ENCODE results near the gene KIF5C.

The KIF5C gene

DNA sequence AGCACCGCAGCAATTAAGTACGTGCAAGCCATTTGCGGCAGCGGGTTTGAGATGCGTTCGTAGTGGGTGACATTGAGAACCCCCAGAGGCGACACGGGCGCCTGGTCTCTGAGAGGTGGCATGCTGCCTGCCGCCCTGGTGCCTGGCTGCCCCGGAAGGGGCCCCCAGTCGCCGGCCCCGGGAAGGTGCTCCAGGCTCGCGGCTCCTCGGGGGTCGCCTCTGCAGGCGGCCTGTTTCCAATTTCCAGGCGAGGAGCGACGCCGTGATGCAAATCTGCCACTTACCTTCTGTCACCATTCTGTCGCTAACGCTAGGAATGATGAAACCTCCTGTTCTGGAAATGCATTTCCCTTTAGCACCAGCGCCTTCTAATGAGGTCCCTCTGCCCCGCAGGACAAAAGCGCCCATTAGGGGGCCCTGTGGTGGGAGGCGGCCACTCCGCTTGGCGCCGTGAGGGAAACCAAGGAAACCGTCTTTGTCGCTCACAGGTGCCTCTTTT, 13.0 kb downstream of the KIF5C start:
- DNase-seq (ENCODE audit: low read depth), result no peak

DNA sequence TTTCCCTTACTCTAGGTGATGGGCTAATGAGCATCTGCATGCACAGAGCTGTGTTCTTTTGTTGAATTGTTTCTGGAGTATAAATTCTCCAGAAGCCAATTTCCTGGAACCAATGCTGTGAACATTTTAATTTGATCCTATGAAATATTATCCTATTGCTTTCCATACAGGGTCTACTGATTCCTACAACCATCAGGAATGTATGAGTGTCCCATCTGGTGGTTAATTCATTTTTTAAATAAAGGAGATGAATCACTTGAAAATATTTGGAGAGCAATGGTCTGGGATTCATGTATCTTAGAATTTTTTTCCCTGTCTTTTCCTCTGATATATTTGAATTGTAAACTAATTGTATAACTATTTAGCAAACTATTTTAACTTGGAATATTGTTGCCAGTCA, 14.0 kb downstream of the KIF5C start:
- no peak for DNase-seq (ENCODE audit: low read depth)

DNA sequence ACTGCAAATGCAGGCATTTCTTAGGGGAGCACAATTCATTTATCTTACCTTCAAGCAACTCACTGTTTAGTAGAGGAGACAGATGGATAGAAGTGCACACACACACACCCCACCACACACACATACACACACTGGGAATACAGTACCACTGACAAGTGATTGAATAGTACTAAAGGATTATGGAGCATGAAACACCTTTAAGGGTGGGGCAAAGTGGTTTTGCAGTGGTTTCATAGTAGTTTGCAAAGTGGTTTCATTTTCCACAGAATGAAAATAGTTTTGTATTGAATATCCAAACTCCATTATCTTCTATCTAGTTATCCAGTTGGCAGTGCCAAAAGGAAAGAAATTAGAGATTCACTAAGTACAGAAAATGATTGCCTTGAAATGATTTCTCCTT, 18.9 kb downstream of the KIF5C start:
- DNase-seq (ENCODE audit: low read depth), result no peak

DNA sequence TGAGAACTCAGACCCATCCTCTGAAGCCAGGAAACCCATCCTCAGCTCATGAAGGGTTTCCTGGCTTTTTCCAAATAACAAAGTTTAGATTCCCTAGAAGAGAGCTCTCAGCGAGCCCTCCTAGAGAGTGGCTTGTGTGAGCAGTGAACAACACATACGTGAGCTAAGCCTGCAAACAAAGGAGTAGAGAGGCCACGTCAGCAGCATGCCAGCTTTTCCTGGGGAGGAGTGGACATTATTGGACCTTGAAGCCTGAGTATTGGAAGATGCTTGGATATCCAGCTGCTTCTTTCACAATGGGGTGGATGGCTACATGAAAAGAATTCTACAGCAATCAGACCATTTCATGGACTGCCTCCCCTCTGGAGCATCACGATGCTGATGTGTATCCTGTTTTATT, 21.1 kb downstream of the KIF5C start:
- no peak for DNase-seq (ENCODE audit: low read depth)

DNA sequence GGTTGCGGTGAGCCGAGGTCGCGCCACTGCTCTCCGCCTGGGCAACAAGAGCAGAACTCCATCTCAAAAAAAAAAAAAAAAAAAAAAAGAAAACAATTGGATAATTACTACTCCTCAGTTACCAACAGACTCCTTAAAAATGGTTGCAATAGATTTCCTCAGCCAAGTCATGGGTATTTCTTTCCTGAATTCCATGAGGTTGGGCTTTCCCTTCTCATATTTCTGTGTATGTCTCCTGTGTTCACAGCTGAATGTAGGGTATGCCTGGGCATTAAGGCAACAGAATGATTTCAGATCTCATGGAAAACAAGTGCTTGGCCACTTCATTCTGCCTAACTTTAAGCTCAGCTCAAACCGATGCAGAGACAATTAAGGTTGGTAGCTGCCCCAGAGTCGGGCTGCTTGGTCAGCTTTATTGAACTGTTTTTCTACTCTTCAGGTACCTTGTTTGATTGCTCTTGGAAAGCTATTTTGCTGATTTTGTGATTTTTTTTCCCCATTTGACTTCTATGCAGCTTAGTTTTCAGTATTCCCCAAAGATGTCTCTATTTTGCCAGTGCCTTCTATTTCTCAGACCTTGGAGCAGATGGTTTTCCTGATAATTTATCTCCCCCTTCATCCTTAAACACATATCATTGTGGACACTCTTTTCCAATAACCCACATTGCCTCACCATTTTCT, 24.8 kb downstream of the KIF5C start:
- no peak for DNase-seq (ENCODE audit: low read depth)

DNA sequence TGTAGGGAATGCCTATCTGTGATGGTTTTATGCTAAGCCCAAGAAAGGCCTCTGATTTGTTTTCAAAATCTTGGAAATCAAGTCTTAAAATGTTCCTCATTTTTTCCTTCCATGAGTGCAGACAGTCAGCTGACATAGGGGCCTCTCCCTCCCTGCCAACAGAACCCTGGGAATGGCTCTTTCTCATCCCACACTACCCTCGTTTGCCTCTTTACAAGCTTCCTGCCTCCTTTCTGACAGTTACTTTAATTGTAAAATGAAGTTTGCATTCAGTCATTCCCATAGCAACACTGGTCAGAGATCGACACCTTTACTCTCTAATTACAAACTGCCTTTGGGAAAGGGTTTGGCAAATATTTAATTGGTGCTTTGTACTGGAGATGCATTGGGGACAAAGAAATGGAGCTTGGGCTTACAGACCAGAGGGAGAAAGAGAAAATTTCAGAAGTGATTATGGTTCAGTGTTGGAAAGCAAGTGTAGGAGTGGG, 25.4 kb downstream of the KIF5C start:
- no peak for DNase-seq (ENCODE audit: low read depth)

DNA sequence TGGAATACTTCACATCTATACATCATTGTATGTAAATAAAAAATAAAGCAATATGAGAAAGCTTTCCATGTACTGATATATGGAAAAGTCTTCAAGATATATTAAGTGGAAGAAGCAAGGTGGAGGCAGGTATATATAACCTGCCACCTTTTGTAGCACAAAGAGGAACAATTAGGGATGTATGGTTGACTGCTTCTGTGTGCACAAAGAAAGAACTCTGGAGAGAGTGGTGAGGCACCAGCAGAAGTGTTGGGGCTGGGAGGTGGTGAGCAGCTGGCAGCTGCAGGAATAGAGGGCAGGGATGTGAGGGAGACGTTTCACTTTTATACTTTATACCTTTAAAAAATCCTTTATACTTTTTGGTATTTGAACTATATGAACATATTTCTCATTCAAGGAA, 26.1 kb downstream of the KIF5C start:
- DNase-seq (ENCODE audit: low read depth), result no peak

DNA sequence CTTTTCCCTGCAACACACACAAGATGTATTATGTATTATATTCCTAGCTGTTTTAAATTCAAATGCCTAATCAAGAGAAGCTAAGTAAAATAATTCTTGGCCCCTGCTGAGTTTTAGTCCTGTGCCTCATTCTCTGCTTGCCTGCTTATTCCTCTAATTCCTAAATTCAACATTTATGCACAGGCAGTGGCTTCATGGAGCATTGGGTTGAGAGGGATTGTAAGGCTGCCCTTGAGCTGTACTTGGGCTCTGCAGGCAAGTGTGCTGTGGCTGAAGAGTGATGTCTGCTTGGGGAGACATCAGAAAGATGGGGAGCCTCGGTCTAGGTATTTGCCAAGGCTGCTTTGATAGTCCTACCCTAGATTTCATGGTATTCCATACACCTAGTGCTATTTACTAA, 27.8 kb downstream of the KIF5C start:
- no peak for DNase-seq (ENCODE audit: low read depth)

DNA sequence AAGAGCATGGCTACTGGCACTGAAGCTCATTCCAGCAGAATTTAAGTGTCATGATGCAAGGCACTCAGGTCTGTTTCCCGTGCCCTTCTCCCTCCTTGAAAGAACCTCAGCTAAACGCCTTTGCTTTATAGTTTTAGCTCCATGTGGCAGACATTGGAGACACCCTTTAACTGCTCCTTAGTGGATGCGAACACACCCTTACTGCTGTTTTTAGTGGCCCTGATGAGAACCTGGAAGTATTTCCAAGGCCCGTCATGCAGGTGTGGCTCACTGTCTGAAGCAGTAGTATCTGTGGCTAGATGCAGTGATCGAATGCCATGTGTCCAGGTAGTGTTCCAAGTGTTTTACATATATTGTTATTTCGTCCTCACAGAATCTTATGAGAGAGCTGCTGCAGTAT, 28.3 kb downstream of the KIF5C start:
- DNase-seq (ENCODE audit: low read depth), result no peak

DNA sequence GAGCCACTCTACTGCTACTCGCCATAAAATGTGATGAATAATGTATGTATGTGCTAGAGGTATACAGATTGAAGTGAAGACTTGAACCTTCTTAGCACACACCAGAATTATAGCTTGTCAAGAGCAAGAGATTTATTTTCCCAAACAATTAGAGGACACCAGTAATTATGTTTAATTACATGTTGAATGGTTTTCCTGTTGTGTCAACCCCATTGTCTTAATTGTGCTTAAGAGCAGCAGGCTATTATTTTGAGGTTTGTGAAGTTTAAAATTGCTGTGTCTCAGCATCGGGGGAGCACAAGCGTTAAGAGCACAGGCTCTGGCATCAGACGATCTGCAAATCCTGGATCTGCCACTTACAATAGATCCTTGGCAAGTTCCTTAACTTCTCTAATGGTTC, 29.0 kb downstream of the KIF5C start:
- DNase-seq (ENCODE audit: low read depth), result no peak

DNA sequence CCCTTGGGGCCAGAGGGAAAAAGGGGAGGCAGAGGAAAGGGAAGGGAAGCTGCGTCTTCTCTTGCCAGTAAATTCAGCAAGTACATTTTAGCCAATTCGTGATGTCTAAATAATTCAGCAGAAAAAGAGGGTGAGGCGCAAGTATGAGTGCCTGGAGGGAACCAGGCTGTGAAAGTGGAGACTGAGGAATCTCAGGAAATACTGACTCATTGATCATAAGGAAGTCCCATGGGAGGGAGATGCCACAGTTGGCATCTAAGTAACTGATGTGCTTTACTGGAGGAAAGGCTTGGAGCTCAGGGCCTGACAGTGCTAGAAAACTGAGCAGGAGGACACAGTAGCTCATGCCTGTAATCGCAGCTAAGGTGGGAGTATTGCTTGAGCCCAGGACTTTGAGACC, 31.1 kb downstream of the KIF5C start:
- no peak for DNase-seq (ENCODE audit: low read depth)

DNA sequence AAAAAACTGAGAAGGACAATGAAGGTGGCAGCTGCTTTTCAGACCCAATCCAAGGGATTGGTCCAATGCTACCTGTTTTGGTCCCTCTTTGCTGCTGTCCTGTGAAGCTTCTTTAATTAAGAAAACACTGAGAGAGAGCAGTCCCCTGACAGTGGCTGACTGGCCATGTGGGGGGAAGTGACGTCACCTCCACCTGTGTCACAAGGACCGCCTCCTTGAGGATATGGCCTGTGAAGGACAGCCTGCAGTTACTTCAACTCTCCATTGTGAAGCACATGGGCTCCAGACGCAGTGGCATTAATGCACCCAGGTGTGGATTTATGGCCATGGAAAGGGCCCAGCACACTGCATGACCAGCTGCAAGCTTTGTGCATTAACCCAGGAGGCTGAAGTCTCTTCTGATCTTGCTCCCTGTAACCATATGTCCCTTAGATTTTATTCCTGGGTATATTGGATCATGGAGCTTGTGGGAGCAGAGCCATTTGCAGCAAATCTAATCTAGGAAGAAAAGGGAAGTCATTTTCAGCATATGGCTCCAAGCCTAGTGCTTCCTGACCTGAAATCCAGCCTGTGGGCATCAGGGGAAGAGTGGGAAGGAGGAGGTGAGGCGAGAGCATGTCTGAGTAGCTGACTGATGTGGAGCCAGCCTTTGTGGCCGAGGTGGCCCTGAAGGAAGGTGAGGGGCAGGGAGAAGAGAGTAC, 32.2 kb downstream of the KIF5C start:
- no peak for DNase-seq (ENCODE audit: low read depth)

DNA sequence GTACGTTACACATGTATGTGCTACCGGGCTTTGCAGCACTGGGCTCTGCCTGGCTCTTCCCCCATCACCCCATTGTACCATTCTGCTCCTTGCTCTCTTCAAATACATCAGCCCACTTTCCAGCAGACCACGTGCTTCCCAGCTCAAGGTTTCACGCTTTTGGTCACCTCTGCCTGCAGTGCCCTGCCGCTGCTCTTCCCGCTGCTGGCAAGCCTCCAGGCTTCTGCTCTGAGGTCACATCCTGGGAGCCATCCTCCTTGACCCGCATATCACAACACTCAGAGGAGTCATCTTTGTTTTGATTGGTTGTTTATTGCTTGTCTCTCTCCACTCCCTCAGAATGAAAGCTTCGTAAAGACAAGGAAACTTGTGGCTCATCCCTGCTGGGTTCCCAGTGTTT, 34.1 kb downstream of the KIF5C start:
- DNase-seq (ENCODE audit: low read depth), result no peak

DNA sequence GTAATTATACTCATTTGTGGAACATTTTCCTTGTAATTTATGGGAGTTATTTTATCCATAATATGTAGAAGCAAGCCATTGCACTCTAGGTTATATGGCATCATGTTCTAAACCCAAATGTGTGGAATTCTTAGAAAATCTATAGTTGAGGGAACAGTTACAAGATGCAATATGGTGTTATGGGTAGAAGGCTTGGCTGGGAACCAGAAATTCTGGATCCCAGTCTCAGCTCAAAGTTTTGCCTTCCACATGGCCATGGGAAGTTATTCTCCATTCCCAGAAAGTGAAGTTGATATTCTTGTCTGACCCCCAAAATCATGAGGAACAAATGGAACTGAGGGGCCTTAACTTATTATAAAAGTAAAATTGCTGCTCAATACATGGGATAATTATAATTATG, 38.0 kb downstream of the KIF5C start:
- DNase-seq (ENCODE audit: low read depth), result no peak

DNA sequence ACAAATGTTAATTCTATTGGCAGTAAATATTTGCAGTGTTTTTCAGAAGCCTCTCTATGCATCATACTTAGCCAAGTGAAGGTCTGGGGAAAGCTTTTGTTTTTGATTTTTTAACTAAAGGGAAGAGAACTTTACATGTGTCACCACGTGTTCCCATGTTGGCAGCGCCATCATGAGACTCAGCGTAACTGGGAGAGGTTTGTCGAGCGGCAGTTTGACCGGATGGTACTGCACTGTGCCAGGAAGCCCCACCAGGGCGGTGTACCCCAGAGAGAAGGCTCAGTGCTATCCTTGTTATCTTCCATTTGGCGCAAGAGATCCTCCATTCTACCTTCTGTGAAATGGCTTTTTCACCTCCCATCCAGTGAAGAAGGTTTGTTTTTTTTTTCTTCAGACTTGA, 38.5 kb downstream of the KIF5C start:
- no peak for DNase-seq (ENCODE audit: low read depth)

DNA sequence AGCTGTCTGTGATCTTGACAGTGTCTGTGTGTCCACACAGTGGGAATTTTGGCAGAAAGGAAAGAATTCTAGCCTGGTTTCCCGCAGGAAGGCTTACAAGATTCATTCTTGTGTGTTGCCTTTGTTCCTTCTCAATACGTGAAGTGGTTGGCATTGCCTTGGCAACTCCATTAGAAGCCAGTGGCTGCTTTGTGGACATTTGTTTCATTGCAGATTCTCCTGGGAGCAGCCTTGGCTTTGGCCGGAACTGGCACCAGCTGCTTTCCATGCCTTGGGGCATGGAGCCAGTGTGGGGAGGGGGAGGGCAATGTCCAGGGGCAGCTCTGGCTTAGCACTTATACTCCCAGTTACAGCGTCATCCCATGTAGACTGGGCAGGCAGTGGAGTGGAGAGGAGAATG, 39.4 kb downstream of the KIF5C start:
- no peak for DNase-seq (ENCODE audit: low read depth)

DNA sequence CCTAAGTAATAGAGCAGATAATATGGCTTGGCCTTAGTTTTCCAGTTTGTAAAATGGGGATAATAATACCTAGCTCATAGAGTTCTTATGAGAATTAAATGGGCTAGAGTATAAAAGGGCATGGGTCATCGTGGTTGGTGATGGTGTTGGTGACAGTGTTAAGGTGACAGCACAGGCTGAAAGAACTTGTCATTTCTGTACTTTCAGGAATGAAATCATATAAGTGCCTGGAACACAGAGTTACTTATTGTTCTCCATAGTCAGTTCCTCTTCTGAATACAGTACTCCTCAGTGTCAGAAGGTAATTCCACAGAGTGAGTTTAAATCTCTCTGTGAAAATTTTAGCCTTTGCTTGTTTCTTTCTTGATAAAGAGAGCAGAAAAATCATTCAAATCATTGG, 42.4 kb downstream of the KIF5C start:
- no peak for DNase-seq (ENCODE audit: low read depth)

DNA sequence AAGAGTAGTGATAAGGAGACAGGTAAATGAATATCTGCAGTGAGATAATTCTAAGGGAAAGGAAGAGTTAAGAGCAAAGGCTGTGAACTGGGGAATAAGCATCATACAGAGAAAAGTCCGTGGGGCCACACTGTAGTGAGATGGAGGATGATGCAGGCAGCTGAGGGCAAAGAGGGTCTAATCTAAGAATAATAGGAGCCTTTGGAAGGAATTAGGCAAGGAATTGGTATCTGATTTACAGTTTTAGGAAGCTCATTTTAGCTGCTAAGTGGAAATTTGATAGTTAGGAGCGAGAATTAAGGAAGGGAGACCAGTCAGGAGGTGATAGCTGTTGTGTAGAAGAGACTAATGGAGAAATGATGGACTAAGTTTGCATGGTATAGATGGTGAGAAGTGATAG, 43.5 kb downstream of the KIF5C start:
- DNase-seq (ENCODE audit: low read depth), result no peak

DNA sequence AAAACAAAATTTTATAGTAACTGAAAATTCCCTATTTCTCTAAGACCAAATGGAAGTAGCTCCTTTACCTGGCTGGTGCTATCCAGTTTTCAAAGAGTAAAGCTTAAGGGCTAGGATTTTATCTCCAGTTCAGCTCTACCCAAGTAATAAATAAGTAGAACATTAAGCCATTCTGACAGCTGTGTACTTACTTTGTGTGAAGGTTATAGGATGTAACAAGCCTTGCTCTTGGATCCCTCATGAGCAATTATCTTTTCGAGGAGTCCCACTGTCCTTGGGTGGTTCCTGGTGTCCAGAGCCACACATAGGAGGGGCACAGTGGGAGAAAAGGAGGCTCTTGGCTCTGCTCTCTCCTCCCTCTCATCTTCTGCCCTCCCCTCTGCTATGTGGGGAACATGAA, 45.5 kb downstream of the KIF5C start:
- DNase-seq (ENCODE audit: low read depth), result no peak

DNA sequence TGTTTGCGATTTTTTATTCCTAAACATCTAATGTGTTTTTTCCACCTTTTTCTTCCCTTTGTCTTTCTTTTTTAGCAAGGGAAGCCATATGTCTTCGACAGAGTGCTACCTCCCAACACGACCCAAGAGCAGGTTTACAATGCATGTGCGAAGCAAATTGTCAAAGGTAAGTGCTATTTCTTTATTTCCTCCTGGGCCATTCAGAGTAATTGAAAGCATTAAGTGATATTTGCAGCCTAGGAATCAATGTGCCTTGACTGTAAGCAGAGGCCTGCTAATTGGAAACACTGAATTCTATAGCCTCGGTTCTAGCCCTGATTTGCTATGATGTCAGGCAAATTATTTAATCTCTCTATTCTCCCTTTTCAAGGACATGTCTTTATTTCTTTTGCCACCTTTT, 47.0 kb downstream of the KIF5C start:
- DNase-seq (ENCODE audit: low read depth), result no peak

DNA sequence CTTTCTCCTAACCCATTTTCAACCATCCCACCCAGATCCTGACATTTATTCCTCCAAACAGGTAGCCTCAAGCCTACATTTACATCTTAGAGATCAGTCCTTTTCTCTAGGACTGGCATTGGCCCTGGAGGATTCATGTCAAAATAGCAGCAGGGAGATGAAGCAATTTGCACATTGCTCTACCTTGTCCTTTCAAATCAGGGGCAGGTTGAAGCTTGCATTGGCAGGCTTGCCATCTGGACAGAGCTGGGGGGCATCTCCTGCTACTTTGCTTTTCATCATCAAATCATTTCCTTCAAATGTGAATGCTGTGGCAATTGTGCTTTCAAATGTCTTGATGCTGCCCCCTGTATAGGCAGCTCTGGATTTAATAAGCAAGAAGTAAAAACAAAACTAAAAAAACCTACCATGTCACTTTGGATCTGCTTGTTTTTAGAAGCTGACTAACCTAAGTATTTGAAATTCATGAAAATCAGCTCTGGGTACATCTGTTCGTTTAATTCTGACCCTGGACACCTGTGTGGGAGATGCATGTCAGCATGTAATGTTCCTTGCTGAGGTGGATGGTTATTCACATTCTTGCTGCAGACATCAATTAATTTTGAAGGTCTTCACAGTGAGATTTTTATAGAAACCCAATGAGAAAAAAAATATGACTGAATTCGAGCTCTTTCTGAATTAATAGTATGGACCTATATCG, 47.9 kb downstream of the KIF5C start:
- DNase-seq (ENCODE audit: low read depth), result no peak

DNA sequence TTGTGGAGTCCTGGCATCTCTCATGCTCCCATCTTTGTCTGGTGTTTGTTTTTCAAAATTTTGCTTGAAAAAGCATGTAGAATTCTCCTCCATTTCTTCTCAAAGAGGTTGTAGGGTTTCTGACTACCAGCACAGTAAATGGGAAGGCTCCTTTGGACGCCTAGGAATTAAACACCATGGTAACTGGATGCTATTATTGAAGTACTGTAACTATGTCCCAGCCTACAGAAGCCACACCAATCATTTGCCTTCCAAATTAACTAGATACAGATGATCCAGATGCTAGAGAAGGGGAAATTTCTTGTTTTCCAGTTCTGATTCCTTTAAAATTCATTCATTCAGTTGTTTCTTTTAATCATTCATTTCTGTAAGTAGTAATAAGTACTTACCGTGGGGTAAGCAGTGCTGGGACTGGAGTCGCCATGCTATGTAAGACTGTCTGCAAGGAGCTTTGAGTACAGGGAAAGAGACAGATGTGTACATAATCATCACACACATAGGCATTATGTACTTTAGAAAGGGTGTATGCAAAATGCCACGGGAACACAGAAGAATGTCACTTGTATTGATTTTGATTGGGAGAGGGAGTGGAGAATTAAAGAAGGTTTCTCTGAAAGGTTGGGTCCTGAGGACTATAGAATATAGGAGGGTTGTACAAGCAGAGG, 49.6 kb downstream of the KIF5C start:
- DNase-seq (ENCODE audit: low read depth), result no peak

Measured in stimulated activated CD8-positive, alpha-beta memory T cell treated with anti-CD3 and anti-CD28 coated beads, Interleukin-12 subunit alpha, Interleukin-12 subunit beta, amount 100 ng/mL, for 1 hour (primary cell).